Inferior parietal cortex (tissue), 1 donor: ENCODE data around the gene TMEM147.

ENCODE experiments used
- DNase-seq: peaks from one replicate; pipeline ENCODE4 v3.0.0-alpha.2; 2016; ENCODE audit errors: extremely low spot score

Gene TMEM147

GRCh38 chr19:35519291-35519690 lies 26.1 kb upstream of the TMEM147 start:
- no peak for DNase-seq

GRCh38 chr19:35521124-35521743 lies 24.2 kb upstream of the TMEM147 start:
- no peak for DNase-seq

GRCh38 chr19:35522745-35523327 lies 22.6 kb upstream of the TMEM147 start:
- DNase-seq, result no peak

GRCh38 chr19:35524181-35524837 lies 21.1 kb upstream of the TMEM147 start:
- no peak for DNase-seq

GRCh38 chr19:35525873-35526272 lies 19.6 kb upstream of the TMEM147 start:
- DNase-seq, result no peak

- no peak for DNase-seq
These were observed 17.0 kb upstream of the TMEM147 start, which contains the start of gene SBSN for GRCh38 chr19:35528218-35529038. Gene SBSN (minus strand): TSS chr19:35528311. CDS start chr19:35528281, 30 bp downstream.

GRCh38 chr19:35529241-35530218 lies 15.9 kb upstream of the TMEM147 start:
- DNase-seq, result no peak

- no peak for DNase-seq
These were observed 14.1 kb upstream of the TMEM147 start for GRCh38 chr19:35531291-35531690.

GRCh38 chr19:35533201-35533821 lies 12.1 kb upstream of the TMEM147 start, which contains the start of gene GAPDHS:
Gene GAPDHS (plus strand): TSS chr19:35533456. CDS start chr19:35533528, 72 bp downstream.
- DNase-seq, result no peak

GRCh38 chr19:35533822-35534392 lies 11.5 kb upstream of the TMEM147 start:
- no peak for DNase-seq

GRCh38 chr19:35534803-35535480 lies 10.5 kb upstream of the TMEM147 start:
- no peak for DNase-seq

GRCh38 chr19:35539314-35539713 lies 6.1 kb upstream of the TMEM147 start:
- DNase-seq, result no peak

- DNase-seq, result no peak
These were observed 5.6 kb upstream of the TMEM147 start for GRCh38 chr19:35539850-35540249.

- DNase-seq, result no peak
These were observed 5.0 kb upstream of the TMEM147 start for GRCh38 chr19:35540356-35540927.

GRCh38 chr19:35542209-35542608 lies 3.2 kb upstream of the TMEM147 start:
- DNase-seq, result no peak

- DNase-seq, result no peak
These were observed 1.9 kb upstream of the TMEM147 start for GRCh38 chr19:35543280-35544109.

GRCh38 chr19:35544110-35544802 lies 1.2 kb upstream of the TMEM147 start:
- no peak for DNase-seq
